Lung microvascular endothelial cell (primary cell): Measurements from ENCODE around the gene POU2F2. TPM values are rescaled to one million over a fixed set of nuclear protein-coding genes. Genes with fewer than 3 reads are reported as not detected.

Experiments
- DNase-seq, 2 donors: peaks; one replicate each; pipeline versions ENCODE4 v3.0.0 to v3.0.0-alpha.2; 2010; ENCODE audit warnings: low read depth in 2 of 2
- total RNA-seq: library from RNA; depleted of rRNA; stranded (reverse); fragments of >200 nt; gene quantifications from 2 replicates; pipeline ENCODE4 v1.2.1, GENCODE V29; 2014

POU2F2 gene
- total RNA-seq, 1 donor from 2014 or later: 0.20 TPM

DNA sequence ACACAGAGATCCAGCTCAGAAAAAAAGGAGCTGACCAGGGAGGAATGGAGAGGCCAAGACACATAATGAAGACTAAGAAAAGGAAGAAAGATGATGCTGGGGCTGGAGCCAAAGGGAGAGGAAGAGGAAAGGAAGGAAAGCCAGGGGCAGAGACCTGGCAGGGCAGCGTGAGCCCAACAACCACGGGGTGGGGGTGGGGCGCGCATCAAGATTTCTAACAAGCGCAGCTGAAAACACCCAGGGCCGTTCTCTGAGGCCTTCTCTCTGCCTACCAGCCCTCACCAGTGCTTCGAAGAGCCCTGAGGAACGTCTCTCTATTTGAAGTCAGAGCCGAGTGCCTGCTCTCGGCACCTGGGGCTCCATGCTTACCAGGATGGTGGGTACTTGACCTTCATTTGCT lies 23.6 kb upstream of the POU2F2 start:
- no peak for DNase-seq

DNA sequence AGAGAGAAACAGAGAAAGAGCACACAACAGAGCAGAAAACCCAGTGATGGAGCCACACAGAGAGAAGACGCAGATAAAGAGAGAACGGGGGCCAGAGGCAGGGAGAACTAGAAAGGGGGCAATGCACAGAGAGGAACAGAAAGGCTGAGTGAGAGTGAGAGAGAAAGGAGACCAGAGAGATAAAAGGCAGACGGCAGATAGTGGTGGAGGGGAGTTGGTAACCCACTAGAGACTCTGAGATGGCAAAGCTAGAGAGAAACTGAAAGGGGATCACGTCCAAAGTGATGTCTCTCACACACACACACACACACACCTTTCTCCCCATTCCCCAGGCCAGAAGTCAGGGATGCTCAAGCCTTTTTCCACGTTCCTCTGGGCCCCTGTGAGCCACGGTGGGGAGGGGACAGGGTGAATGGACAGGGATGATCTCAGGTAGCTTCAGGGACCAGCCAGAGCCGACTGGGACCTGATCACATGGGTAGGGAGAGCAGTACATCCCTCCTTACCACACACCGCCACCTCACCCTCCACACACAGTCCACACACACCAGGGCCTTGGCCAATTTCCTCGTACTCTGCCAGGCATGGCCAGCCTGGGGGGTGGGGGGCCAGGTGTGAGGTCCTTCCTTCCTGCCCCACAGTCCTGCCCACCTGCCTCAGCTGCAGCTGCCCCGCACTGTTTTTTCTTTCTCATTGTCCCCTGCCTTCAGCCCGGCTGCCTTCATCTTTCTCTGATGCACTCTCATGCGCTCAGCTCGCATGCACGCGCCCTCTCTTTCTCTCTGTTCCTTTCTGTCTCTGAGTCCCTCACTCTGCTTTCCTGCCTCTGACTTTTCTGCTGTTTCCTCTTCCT lies 22.5 kb upstream of the POU2F2 start:
- no peak for DNase-seq

DNA sequence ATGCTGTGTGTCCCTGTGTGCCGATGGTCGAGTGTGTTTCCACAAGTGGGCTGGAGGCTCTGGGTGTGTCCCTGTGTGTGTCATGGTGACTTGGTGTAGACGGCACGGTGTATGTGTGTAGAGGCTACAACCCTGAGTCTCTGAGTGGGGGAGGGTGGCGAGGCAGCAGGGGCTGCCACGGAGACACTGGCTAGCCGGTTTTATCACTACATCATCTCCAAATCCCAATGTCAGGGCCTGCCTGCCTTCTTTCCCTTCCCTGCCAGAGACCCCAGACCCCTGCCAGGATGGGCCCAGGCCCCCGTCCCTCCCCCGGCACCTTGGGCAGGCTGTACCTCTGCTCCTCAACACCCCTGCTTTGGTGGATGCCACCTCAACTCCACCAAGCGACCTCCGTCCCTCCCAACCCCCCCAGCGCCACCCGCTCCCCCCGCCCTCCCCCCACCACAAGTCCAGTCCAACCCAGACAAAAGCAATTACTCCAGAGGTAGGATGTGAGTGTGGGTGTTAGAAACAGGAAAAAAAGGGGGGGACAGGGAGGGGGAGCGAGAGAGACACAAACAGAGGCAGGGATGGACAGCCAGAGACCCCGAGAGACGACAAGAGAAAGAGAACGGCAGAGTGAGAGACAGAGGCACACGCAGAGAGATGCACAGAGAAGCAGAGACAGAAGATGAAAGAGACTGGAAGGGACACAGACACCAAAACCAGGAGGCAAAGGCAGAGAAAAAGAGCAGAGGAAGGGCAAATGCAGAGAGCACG lies 21.6 kb upstream of the POU2F2 start:
- DNase-seq: no peak

DNA sequence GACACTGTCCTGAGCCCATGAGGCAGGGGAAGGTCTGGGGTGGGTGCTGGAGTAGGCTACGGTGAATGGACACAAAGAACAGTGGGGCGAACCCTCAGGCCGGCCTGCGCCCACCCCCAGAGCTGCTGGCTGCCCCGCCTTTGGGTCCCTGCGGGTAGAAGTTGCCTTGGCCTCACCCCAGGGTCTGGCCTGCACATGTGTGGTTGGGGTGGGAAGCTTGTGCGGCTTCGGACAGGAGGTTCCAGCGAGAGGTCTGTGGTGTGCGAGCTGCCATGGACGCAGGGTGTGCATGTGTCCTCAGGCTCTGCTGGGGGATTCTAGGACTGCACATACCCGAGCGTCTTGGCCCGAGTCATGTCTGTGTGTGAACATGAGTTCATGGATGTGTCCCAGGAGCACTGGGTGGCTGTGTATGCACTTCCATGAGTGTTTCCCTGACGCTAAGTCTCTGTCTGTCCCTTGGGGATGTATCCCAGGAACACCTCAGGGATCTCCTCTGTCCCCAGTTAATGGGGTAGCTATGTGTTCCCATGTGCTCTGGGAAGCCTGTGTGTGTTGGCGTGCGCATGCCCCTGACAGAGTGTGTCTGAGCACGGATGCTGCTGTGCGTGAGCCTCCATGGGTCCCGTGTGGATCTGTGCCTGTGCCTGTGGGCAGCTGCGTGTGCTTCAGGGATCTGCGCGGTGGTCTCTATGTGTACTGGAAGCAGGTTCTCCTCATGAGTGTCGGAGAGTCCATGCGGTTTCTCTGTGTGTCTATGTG lies 20.8 kb upstream of the POU2F2 start:
- DNase-seq: no peak

DNA sequence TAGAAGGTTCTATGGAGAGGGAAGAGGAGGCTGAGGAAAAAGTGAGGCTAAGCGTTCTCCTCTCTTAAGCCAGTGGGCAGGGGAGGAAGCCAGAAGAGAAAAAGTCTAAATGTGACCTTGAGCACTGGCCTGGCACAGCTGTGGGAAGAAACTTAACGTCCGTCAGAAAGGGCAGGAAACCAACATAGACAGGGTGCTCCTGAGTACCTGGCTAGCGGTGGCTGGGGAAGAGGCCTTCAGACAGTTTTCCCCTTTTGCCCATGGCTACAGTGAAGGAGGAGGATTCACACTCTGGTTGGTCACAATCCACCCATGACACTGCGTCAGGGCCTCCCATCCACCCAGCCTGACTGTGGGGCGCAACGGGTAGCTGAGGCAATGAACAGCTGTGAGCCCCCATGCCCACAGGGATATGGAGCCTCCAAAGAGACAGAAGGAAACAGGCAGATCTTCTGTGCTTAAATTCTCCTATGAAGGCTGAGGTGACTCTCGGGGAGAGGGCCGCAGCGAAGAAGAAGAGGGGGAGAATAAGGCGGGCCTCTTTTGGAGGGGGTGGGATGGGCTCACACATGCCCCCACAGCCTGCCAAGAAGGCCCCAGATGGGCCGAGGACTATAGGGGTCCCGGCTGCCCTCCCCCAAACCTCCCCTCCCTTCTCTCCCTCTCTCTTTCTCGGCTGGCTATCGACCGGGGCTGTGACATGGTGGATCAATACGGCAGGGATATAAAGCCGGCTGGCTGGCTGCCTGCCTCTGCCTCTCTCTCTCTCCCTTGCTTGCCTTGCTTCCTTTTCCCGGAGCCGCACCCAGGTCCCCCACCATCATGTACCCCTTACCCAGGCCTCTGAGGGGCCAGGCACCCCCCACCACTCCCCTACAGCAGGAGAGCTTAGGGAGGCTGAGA lies 19.8 kb upstream of the POU2F2 start:
- no peak for DNase-seq

DNA sequence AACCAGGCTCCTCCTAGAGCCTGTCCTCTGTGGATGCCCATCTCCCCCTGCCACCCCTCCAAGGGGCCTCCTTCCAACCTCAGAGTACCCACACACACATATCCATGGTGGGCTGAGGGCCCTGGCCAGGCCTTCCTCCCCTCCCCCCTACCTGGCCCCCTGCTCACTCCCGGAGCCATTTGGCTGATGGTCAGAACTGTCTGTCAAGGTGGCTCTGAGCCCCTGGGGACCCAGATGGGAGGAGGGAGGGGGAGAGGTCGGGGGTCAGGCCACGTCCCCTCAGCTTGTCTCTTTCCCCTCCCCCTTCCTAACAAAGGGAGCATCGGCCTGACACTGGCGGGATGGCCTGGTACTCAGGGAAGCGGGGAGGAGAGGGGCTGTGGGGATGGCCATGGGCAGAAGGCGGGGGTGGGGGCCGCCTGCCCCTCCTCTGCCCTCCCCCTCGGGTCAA lies 18.7 kb upstream of the POU2F2 start:
- DNase-seq: no peak

DNA sequence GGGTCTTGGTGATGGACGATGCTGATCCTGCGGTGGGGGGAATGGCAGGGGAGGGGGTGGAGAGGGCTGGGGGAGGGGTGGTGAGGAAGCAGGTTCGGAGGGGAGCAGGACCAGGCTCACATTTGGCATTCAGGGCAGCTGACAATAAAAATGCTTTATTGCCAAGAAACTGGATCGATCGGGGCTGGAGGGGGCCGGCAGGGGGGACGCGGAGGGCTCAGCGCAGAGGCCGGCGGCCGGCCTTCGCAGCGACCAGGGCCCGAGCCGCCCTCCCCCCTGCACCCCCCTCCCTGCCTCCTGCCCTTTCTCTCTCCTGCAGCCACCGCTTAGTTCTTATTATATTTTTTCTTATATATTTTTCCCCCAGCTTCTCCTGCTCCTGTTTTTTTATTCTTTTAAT lies 18.1 kb upstream of the POU2F2 start:
- DNase-seq: no peak

DNA sequence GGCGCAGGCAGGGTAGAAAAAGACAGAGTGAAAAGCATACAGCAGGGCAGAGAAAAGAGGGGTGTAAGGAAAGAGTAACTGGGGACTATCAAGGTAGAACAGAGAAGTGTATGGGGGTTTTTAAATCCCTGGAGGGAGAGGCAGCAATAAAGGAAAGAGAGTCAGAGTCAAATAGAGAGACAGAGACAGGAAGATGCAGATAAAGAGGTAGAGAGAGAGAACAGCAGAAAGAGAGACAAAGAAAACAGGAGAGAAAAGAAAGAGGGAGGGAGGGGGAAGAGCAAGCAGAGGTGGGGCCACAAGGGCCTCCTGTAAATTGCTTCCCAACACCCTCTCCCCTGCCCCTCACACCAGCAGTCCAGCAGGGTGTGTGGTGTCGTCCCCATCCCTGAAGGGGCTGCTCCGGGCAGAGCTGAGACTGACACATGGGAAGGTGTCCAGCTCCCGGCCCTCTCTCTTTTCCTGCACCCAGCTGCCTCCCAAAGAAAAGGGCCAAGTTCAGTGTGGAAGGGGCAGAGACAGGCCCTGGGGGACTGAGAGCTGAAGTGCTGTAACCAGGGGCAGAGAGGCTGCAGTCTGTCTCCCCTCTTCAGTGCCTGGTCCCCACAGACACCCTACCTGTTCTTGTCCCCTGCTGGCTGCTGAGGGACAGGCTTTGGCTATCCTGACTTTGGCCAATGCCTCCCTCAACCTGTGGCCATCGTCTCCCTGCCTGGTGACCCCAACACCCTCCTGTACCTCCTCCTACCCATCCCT lies 17.4 kb upstream of the POU2F2 start:
- no peak for DNase-seq

DNA sequence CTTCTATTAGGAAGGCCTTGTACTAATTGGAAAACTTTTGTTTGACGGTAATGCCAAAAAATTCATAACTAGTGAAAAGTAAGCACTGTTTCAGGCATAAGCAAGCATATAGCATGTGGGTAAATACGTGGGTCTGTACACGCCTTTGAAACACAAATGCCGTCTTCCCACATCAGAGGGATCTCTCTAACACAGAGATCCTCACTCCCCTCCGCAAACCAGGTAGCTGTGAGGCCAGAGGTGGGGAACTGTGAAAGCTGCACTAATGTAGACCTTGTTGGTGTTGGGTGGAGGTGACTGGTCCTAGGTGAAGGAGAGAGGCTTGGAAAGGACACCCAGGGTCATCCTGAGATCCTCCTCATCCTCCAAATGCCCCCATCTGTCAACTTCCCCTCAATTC lies 16.0 kb upstream of the POU2F2 start:
- DNase-seq: no peak

DNA sequence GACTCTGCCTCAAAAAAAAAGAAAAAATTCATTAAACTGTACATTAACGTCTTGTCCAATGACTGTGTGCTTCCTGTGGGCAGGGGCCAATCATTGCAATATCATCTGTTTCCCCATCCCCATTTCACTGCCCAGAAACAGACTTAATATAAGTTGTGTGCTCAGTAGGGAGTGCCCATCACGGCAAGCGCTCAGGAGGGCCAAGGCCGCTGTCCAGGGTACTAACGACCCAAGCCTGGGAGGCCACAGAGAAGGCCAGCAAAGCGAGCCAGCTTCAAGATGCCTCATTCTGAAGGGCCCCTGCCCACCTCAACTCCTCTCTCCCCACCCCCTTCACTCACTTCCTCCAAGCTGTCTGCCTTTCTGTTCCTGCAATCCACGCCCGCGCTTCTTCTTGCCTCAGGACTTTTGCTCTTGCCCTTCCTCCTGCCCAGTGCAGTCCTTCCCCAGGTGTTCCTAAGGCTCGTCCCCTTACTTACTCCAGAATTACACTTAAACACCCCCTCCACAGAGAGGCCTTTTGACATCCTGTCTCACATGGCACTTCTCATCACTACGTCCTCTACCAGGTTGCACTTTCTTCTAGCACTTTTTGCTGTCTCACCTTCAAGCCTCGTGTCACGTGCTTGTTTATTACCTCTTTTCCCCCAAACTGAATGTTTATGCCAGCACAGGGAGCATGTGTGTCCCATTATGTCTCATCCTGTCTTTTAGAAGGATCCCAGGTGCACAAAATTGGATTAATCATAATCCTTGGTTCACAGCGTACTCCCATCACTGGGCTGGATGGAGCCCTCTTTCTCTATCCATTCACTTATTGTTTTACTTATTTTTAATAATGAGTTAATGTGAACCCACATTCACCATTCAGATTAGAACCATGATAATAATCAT lies 11.3 kb upstream of the POU2F2 start:
- peak; percentile 54 to 56 for DNase-seq

DNA sequence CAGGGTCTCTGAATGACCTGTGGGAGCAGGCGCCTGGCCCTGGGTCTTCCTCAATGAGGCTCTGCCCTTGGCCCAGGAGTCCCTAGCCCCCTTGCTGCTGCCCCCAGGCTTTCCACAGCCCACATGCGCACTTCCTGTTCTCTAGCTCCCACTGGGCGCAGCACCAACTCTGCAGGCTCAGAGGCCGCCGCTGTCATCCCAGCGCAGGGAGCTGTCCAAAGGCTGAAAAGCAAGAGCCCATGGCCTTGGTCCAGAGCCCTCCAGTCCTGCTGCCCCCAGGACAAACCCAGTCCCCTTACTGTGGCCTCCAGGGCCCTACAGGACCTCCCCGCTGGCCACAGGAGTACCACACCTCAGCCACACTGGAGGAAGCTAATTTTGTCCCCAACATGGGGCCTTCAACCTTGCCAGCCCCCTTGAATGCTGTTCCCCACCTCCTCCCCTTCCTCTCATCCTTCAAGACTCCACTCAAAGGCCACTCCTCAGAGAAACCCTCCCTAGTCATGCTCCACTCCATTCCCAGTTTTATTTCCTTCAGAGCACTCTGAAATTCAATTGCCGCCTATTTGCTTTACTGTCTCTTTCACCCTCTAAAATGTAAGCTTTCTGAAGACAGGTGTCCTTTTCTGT lies 8.0 kb upstream of the POU2F2 start:
- peak; percentile 79 to 86 for DNase-seq

DNA sequence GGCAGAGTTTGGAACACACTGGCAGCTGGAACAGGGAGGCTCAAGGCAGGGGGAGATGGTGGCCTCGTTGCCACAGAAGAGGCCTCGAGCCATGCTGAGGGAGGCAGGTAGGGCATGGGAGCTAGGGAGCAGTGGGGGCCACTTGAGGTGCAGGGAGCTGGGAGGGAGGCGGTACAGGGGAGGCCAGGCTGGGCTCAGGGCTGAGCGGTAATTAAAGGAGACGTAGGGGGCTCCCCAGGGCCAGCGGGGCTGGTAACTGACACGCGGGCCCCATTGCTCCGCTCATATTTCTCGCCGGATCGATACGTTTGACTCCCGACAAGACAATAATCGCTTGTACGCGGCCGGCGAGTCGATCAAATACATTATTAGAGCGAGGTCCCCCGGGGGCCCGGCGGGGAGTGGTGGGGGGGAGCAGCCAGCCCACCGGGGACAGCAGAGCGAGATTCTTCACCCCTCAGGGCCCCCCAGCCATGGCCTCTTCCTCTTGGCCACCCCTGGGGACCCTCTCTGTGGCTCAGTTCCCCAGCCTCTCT lies 2.4 kb upstream of the POU2F2 start:
- DNase-seq: no peak

DNA sequence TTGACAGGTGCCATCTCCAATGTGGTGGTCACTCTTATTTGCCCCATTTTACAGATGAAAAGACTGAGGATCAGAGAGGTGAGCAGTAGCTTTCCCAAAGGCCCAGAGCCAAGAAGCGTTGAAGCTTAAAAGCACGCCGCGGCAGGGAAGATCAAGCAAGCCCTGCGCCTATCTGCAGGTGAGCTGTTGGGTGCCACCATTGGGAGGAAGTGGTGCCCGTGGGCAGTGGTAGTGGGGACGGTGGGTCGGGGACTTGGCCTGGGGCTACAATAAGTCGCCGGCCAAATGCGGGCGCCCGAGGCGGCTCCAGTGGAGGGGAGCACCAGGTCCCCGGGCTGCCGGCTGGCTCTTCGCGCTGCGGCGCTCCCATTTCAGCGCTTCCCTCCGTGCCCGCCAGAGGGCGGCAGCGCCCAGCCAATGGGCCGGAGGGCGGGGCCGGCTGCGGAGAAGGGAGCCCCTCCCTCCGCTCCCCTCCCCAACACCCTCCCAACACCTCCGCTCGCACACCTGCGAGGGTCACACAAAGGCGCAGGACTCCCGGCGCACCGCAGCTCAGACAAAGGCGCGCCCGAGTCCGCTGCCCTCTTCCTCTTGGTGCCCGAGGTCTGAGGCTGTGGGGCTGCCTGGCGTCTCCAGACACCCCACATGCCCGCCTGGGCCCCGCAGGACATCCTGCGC lies 744 bp upstream of the POU2F2 start:
- peak; percentile 31 to 59 for DNase-seq

DNA sequence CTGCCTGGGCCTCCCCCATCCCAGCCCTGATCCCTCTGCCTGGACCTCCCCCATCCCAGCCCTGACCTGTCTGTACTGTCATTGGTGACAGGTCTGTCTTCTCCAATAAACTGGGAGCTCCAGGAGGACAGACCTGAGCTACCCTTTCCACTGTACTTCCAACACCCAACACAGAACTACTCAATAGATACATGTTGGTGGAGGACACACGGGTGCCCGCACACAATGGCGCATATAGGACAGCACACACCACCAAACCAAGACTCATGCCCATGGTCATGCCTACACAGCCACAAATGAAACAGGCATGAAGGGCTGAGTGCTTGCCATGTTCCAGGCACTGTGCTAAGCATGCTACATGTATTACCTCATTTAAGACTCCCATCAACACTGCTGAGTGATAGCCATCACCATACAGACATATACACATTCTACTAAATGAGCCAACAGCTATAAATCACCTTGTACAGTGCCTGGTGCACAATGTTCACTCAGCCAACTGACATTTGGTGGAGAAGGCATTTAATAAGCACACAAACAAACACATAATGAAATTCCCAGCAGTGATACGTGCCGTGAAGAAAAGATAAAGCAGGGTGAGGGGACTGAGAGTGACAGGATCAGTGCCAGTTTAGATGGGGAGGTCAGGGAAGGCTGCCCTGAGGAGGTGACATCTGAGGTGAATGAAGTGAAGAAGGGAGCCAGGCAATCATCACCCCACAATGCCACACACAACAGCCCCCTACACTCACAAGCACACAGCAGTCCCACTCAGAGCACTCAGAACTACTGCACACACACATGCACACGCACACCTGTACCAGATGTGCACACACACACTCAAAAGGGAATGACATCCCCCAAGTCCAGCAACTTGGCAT lies 857 bp downstream of the POU2F2 start:
- no peak for DNase-seq

DNA sequence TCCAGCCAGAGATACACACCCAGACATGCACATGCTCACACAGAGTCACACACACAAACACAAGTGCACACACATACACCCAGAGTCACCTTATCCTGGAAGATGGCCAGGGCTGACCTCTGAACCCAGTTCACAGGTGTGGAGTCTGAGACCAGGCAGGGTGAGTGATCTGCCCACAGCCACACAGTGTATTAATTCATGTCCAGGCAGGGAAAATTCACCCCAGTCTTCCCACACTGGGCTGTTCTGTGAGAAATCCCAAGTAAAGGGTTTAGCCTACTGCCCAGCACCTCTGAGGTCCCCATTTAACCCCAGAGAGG lies 2.0 kb downstream of the POU2F2 start:
- DNase-seq: no peak

DNA sequence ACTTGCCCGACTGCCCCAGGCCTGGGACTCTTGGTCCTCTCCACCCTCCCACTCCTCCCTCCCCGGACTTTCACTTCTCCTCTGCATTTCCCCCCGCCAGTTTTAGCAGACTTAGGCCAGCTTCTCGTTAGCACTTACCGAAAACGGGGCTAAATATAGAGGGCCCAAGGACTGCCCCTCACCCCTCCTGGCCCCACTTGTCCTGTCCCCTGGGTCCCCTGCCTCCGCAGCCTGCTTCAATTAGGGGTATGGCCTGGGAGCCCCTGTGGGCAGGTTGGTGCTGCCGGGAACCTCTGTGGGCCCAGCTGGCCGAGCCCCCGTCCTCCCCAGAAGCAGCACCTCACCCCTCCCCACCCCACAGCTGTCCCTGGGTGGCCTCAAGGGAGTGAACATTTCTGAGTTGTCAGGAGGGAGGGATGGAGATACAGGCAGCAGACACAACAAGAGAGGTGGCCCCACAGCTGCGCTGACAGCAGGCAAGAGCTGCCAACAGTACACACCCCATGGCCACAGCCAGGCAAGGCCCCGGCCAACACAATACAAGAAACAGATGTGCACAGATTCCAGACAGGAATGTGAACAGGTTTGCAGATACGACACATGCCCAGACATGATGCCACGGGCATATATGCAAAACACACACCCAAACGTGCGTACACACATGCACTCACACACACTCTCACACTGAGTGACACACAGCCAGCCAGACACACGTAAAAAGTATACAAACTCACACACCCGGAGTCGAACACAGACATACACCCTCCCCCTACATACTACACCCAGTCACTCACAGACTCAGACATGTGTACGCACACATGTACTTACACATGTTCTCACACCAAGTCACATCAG lies 2.6 kb downstream of the POU2F2 start:
- DNase-seq: no peak
